Measurements from ENCODE around the gene RAD54L. TPM values are rescaled to one million over a fixed set of nuclear protein-coding genes. Genes with fewer than 3 reads are reported as not detected.

The RAD54L gene
- total RNA-seq = 1 to 10 TPM in 3 of 4 donors, not detected in 1; 1.2 to 1.8 (median 1.3) TPM

DNA sequence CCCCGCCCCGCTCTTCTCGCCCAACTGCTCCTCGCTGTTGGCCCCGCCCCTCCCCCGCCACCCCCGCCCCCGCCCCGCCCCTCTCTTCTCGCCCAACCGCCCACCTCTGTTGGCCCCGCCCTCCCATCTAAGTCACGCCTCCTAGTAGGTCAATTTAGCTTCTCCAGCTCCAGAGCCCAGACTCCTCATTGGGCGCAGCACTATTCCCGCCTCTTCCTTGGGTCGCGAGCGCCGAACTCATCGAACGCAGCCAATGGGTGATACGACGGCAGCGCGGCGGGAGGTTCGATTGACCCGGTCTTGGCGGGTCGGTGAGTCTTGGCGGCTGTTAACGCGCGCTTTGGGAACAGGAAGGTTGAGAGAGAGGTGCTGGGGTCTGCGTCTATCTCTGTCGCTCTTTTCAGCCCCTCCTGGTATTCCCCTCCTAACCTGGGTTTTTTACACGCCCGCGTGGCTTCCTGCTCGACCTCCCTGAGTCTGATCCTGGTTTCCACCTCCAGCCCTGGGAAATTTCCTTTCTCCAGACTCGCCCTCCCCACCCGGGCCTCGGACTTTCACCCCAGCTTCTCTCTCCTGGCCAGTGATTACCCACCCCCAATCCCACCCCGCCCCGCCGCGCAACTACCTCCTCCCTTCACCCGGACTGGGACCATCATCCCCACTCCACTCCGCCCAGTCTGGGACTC lies at the start of gene RAD54L:
Gene RAD54L, plus strand, starts transcription at position 328 of the 686 bp plus-strand sequence. CDS start 643 bp downstream, outside the sequence.
- TF ChIP-seq CTCF (IDR thresholded peaks at IDR 0.05; ENCODE audit: low read depth) = no peak

GRCh38 chr1:46197964-46198811 lies 49.4 kb upstream of the RAD54L start, which contains the start of gene POMGNT1:
Gene POMGNT1, minus strand, starts transcription at chr1:46198434. Its CDS starts 613 bp downstream, at chr1:46197821.
- TF ChIP-seq CTCF (IDR thresholded peaks at IDR 0.05; ENCODE audit: low read depth) = no peak

DNA sequence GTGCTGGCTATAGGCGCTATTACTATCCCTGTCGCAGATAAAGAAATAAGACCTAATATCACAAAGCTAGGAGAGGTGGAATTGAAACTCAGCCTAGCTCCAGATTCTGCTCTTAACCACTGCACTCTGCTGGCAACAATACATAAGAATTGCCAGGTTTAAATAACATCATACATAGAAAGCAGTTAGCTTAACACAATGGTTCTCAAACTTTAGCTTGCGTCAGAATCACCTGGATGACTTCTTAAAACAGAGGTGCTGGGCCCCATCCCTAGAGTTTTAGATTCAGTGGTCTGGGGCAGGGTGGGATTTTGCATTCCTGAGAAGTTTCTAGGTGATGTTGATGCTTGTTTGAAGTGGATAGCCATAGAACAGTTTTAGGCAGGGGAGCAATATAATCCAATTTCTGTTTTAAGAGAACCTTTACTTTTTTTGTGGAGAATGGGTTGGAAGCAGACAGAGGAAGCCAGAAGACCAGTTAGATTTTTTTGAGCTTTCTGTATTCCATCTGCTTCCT lies 48.3 kb upstream of the RAD54L start:
- no peak for TF ChIP-seq CTCF (IDR thresholded peaks at IDR 0.05; ENCODE audit: low read depth)

GRCh38 chr1:46203738-46204405 lies 43.7 kb upstream of the RAD54L start:
- no peak for TF ChIP-seq CTCF (IDR thresholded peaks at IDR 0.05; ENCODE audit: low read depth)

GRCh38 chr1:46204406-46204742 lies 43.2 kb upstream of the RAD54L start:
- TF ChIP-seq CTCF (IDR thresholded peaks at IDR 0.05; ENCODE audit: low read depth) = no peak

- TF ChIP-seq CTCF (IDR thresholded peaks at IDR 0.05; ENCODE audit: low read depth) = no peak
Observed at GRCh38 chr1:46205141-46205540, 42.4 kb upstream of the RAD54L start.

All from subcutaneous adipose tissue (tissue), 4 donors.